HUES6 (cell line): ENCODE results near the gene FGGY.
"Not testable (repeated sequence)": the region's sequence is repeated elsewhere in the genome, so short reads cannot be mapped to it uniquely, and the experiment has no call there.

Experiments
- H3K27ac ChIP-seq: 2 replicates; pipeline ENCODE4 v1.7.0; 2013; ENCODE audit warnings: low read depth, mild to moderate bottlenecking, low read length, inconsistent platforms
- H3K27me3 ChIP-seq: 2 replicates; pipeline ENCODE4 v1.6.1; 2013; ENCODE audit warnings: low read length; ENCODE audit not compliant: control insufficient read depth, insufficient read depth
- H3K36me3 ChIP-seq: 2 replicates; pipeline ENCODE4 v1.6.1; 2013; ENCODE audit warnings: low read length; ENCODE audit not compliant: control insufficient read depth, insufficient read depth
- H3K4me1 ChIP-seq: 2 replicates; pipeline ENCODE4 v1.6.1; 2013; ENCODE audit warnings: low read length; ENCODE audit not compliant: control insufficient read depth, insufficient read depth
- H3K4me3 ChIP-seq: 2 replicates; pipeline ENCODE4 v1.5.1; 2013; ENCODE audit warnings: low read depth, low read length
- H3K9ac ChIP-seq: one replicate; pipeline ENCODE4 v1.6.1; 2013; ENCODE audit warnings: mild to moderate bottlenecking, low read length
- H3K9me3 ChIP-seq: 2 replicates; pipeline ENCODE4 v1.6.1; 2013; ENCODE audit warnings: low read depth, low read length; ENCODE audit not compliant: control insufficient read depth, insufficient read depth

Gene FGGY

DNA sequence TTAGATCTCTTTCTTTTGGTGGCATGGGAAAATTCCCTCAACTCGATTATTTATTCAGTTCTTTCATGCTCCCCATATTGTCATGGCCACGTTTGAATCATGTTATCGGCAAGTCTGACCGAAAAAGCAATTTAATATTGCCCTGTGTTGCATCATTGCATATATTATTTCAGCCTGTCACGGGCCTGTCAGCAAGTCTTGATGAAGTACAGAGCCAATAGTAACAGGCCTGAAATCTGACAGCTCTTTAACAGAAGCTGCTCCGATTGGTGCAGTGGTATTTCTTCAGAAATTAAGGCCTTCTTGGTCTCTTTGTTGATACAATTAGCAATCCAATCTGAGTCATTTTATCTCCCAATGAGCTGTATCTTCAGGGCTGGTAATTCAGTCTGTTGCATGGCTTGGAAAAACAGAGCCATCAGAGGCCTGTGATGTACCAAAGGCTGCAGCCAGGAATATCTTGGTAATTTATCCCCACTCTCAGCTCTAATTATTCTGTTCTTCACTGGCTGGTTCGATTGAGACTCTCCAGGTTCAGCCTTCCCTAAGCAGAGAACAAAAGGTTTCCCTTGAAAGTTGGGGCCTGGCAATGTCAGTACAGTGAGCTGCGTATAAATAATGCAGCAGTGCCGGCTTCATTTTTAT, 149.5 kb downstream of the FGGY start:
- no peak overlapping the region for H3K27ac ChIP-seq
- no peak overlapping the region for H3K9ac ChIP-seq
- peaks cover 14% of the 10 kb centered on the region for H3K4me1 ChIP-seq
- H3K4me3 ChIP-seq: no peak overlapping the region
- H3K27me3 ChIP-seq: no peaks in the 10 kb centered on the region
- H3K36me3 ChIP-seq: no peaks in the 10 kb centered on the region
- H3K9me3 ChIP-seq: peaks cover 8% of the 10 kb centered on the region

DNA sequence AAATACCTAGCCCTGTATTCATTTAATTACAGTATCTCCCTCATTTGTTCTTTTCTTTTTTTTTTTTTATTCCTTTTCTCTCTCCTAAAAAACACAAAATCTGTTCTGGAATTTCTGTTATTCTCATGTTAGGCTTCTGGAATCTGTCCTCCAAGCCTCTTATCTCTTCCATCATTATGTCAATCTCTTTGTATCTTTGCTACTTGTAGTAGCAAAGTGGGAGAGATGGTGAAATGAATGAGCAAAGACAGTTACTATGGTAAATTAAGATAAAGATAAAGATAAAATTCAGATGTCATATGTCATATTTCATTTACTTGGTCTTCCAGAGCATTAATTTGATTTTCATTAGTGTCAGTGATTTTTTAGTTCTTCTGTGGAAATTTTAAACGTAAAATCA, 155.1 kb downstream of the FGGY start:
- Histone ChIP-seq H3K27ac (no peak overlapping the region; the same call in 1 of the 2 replicates), H3K36me3 (no peaks in the 10 kb centered on the region), H3K4me1 (peaks cover 4% of the 10 kb centered on the region; the same call in 1 of the 2 replicates), H3K9me3 (no peaks in the 10 kb centered on the region), H3K27me3 (no peaks in the 10 kb centered on the region), H3K9ac (no peak overlapping the region), H3K4me3 (no peak overlapping the region)

DNA sequence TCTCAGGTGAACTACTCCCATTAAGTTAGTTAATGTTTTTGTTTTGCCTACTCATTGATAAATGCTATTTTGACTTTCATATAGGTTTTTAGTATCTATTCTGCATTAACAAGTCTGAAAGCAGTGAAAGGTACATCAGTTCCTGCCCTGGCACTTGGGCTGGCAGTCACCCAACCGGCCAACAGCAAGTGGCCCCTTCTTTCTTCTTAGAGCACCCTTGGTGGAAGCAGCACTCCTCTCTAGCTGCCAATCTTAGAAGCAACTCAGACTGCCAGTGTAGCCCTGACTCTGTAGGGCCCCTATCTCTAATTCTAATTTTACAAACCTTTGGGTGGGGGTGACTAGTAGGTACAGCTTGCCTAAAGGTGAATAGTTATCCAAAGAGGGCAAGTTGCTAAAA, 155.7 kb downstream of the FGGY start:
- Histone ChIP-seq H3K9me3 (no peaks in the 10 kb centered on the region), H3K27ac (no peak overlapping the region; the same call in 1 of the 2 replicates), H3K27me3 (no peaks in the 10 kb centered on the region), H3K4me3 (no peak overlapping the region), H3K9ac (no peak overlapping the region), H3K36me3 (no peaks in the 10 kb centered on the region), H3K4me1 (no peaks in the 10 kb centered on the region)

DNA sequence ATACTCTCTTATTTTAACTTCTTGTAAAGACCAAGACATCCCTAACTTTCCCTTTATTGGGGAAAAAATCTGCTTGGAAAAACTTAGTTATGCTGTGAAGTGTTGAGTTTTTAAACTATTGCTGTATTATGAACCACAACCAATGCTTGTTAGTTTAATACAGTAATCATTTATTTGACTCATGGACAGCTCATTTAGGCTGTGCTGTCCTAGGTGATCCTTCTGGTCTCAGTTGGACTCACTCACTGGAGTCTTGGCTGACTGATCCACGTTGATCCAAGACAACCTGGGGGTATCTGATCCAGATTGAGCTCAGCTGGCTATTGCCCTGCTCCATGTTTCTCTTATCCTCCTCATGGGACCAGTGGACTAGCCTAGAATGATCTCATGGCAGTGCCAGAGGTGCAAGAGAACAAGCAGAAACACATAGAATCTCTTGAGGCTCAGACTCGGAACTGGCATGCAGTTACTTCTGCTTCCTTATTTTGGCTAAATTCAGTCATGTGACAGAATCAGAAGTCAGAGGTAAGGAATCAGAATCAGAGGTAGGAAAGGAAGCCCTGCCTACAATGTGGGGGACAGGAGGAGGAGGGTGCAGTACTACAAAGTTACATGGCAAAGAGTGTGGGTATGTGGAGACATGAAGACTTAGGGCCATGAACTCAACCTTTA, 156.5 kb downstream of the FGGY start:
- Histone ChIP-seq H3K4me3 (no peak overlapping the region), H3K27me3 (no peaks in the 10 kb centered on the region), H3K36me3 (no peaks in the 10 kb centered on the region), H3K4me1 (no peaks in the 10 kb centered on the region), H3K9ac (no peak overlapping the region), H3K9me3 (0 out of 2 replicates have a peak, but pooled peaks cover under 1% of the 10 kb centered on the region), H3K27ac (no peak overlapping the region)

DNA sequence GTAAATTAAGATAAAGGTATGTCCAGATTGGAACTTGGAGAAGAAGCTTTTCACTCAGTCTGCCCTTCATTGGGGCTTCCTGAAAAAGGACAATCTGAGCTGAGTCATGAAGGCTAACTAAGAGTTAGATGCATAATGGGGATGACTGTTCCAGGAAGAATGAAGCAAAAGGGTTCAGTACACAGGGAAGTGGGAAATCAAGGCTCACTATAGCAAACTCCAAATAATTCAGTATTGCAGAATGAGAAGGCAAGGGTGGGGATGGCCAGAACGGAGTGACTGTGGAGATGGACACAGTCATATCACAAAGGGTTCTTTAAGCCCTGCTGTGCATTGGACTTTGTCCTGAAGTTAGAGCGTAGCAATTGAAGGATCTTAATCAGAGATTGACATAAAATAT, 158.3 kb downstream of the FGGY start:
- Histone ChIP-seq H3K36me3 (no peaks in the 10 kb centered on the region), H3K27me3 (no peaks in the 10 kb centered on the region), H3K9me3 (peaks cover 15% of the 10 kb centered on the region), H3K4me3 (no peak overlapping the region), H3K4me1 (no peaks in the 10 kb centered on the region), H3K9ac (no peak overlapping the region), H3K27ac (no peak overlapping the region)

DNA sequence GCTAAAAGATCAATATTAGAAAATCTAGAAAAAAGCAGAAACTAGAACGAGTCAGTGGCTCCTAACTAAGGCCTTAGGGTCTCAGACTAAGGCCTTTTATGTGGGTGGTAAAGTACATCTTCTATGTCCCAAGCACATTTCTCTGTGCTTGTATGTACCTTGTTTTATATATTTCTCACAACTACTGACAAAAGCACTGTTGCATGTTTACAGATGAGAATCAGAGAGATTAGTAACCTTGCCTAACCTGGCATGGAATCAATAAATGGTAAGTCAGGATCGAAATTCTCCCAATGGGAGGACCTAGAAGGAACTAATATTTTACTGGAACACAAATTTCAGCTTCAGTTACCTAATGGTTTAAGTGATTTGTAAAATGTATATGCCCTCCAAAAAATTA, 160.9 kb downstream of the FGGY start:
- Histone ChIP-seq H3K9me3 (peaks cover 23% of the 10 kb centered on the region), H3K27ac (no peak overlapping the region), H3K4me1 (no peaks in the 10 kb centered on the region), H3K27me3 (no peaks in the 10 kb centered on the region), H3K4me3 (no peak overlapping the region), H3K36me3 (no peaks in the 10 kb centered on the region), H3K9ac (no peak overlapping the region)

DNA sequence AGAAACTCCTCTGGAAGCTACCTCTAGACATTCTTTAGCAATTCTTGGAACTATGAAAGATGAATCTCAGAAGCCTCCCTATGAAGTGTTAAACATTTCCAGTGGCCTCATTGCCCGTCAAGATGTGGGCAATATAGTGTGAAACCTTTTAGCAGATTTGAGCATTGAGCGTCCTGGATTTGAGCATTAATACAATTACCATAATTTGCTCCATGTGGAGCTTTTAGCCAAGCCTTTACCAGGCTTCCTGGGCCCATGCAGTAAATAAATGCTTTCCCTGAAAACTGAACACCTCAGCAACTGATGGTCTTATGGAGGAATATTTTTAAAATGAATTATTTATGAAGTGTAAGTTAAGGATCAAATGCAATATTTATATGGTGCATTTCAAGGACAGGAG, 162.0 kb downstream of the FGGY start:
- H3K4me1 ChIP-seq: no peaks in the 10 kb centered on the region
- H3K36me3 ChIP-seq: no peaks in the 10 kb centered on the region
- no peak overlapping the region for H3K9ac ChIP-seq
- H3K9me3 ChIP-seq: peaks cover 23% of the 10 kb centered on the region
- no peaks in the 10 kb centered on the region for H3K27me3 ChIP-seq
- H3K4me3 ChIP-seq: no peak overlapping the region
- H3K27ac ChIP-seq: no peak overlapping the region

DNA sequence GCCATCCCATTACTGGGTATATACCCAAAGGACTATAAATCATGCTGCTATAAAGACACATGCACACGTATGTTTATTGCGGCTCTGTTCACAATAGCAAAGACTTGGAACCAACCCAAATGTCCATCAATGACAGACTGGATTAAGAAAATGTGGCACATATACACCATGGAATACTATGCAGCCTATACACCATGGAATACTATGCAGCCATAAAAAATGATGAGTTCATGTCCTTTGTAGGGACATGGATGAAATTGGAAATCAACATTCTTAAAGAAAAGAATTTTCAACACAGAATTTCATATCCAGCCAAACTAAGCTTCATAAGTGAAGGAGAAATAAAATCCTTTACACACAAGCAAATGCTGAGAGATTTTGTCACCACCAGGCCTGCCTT, 166.0 kb downstream of the FGGY start:
- H3K36me3 ChIP-seq, H3K9ac ChIP-seq, H3K4me3 ChIP-seq, H3K27me3 ChIP-seq, H3K4me1 ChIP-seq, H3K27ac ChIP-seq: not testable (repeated sequence)
- peaks cover 23% of the 10 kb centered on the region for H3K9me3 ChIP-seq

DNA sequence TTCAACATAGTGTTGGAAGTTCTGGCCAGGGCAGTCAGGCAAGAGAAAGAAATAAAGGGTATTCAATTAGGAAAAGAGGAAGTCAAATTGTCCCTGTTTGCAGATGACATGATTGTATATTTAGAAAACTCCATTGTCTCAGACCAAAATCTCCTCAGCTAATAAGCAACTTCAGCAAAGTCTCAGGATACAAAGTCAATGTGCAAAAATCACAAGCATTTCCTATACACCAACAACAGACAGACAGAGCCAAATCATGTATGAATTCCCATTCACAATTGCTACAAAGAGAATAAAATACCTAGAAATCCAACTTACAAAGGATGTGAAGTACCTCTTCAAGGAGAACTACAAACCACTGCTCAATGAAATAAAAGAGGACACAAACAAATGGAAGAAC, 168.6 kb downstream of the FGGY start:
- H3K36me3 ChIP-seq, H3K4me3 ChIP-seq, H3K27me3 ChIP-seq, H3K4me1 ChIP-seq, H3K9ac ChIP-seq, H3K27ac ChIP-seq, H3K9me3 ChIP-seq: not testable (repeated sequence)

DNA sequence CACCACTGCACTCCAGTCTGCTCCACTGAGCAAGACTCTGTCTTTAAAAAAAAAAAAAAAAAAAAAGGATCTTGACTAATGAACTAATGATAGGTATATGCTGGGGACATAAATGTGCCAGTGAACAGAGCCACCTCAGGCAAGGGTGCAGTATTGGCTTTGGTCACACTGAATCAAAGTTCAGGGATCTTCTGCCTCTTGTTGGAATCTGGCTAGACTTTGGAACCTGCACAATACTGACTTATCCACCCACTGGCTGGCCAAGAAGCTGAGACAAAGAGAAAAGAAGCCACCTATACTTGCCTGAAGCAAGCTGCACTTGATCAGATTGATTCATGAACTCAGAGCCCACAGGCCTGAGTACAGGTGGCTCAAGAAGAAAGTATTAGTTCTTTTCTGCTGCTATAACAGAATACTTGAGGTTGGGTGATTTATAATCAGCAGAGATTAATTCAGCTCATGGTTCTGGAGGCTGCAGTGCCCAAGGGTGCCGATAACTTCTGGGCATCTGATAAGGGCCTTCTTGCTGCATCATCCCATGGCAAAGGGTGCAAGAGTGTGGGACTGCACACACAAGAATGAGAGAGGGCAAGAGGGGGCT, 172.0 kb downstream of the FGGY start:
- Histone ChIP-seq H3K9me3 (0 out of 2 replicates have a peak, but pooled peaks cover 2% of the 10 kb centered on the region), H3K27me3 (no peaks in the 10 kb centered on the region), H3K9ac (no peak overlapping the region), H3K4me1 (no peaks in the 10 kb centered on the region), H3K4me3 (no peak overlapping the region), H3K36me3 (no peaks in the 10 kb centered on the region), H3K27ac (no peak overlapping the region)

DNA sequence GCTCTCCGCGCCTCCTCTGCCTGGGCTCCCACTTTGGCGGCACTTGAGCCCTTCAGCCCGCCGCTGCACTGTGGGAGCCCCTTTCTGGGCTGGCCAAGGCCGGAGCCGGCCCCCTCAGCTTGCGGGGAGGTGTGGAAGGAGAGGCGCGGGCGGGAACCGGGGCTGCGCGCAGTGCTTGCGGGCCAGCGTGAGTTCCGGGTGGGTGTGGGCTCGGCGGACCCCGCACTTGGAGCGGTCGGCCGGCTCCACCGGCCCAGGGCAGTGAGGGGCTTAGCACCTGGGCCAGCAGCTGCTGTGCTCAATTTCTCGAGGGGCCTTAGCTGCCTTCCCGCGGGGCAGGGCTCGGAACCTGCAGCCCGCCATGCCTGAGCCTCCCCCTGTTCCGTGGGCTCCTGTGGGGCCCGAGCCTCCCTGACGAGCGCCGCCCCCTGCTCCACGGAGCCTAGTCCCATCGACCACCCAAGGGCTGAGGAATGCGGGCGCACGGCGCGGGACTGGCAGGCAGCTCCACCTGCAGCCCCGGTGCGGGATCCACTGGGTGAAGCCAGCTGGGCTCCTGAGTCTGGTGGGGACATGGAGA, 175.2 kb downstream of the FGGY start:
- not testable (repeated sequence) for H3K27ac ChIP-seq, H3K27me3 ChIP-seq, H3K4me1 ChIP-seq, H3K4me3 ChIP-seq, H3K9ac ChIP-seq, H3K9me3 ChIP-seq, H3K36me3 ChIP-seq
